ENCODE measurements around the gene PPARA.

- TF ChIP-seq POLR2A (IDR thresholded peaks at IDR 0.05) (no peak), CTCF (IDR thresholded peaks at IDR 0.05) (no peak)
These were observed 6.7 kb upstream of the PPARA start for GRCh38 chr22:46143491-46144147.
